H1 (cell line): ENCODE measurements around the gene DYNLT2B. TPM values are rescaled to one million over a fixed set of nuclear protein-coding genes. Genes with fewer than 3 reads are reported as not detected.

Experiments used
- CTCF ChIA-PET: fragments of 300-600 bp; sonication (Branson Sonifier 250); formaldehyde crosslinking; loops from one replicate; lab custom pipeline; 2021; ENCODE audit not compliant: partially characterized antibody; lab: Charles Lee
- POLR2A ChIA-PET: fragments of 300-600 bp; sonication (Branson Sonifier 250); formaldehyde crosslinking; loops from one replicate; lab custom pipeline; 2021; ENCODE audit warnings: inconsistent platforms; ENCODE audit not compliant: partially characterized antibody; lab: Charles Lee
- DNase-seq, 2 experiments: peaks; one replicate each; pipeline versions ENCODE4 v3.0.0 to v3.0.0-alpha.2; 2010 to 2022; ENCODE audit warnings: low spot score in 2 of 2, low read depth in 1 of 2, mixed read lengths in 1 of 2
- FAIRE-seq: peaks from 2 replicates; lab custom pipeline; 2011; peaks lifted over from hg19 to GRCh38; lab: Jason Lieb, UNC
- H2AFZ ChIP-seq: 2 replicates; pipeline ENCODE4 v1.8.1; 2012; ENCODE audit warnings: low read length, inconsistent platforms
- H2AK5ac ChIP-seq: 2 replicates; pipeline ENCODE4 v1.6.1; 2013; ENCODE audit warnings: low read depth, low read length
- H2BK120ac ChIP-seq: replicated peaks from 2 replicates; pipeline ENCODE3; 2013; ENCODE audit warnings: low read depth, low read length, inconsistent platforms
- H2BK12ac ChIP-seq: 2 replicates; pipeline ENCODE4 v1.6.1; 2013; ENCODE audit warnings: low read depth, low read length
- H2BK15ac ChIP-seq: 2 replicates; pipeline ENCODE4 v1.6.1; 2013; ENCODE audit warnings: low read length
- H2BK20ac ChIP-seq: 2 replicates; pipeline ENCODE4 v1.6.1; 2013; ENCODE audit warnings: low read length
- H2BK5ac ChIP-seq: 2 replicates; pipeline ENCODE4 v1.6.1; 2013; ENCODE audit warnings: low read depth, low read length
- H3K14ac ChIP-seq: 2 replicates; pipeline ENCODE4 v1.6.1; 2013; ENCODE audit warnings: inconsistent platforms; ENCODE audit not compliant: insufficient read length
- H3K18ac ChIP-seq: 2 replicates; pipeline ENCODE4 v1.6.1; 2013; ENCODE audit warnings: low read length; ENCODE audit errors: extremely low read depth
- H3K23ac ChIP-seq: 2 replicates; pipeline ENCODE4 v1.6.1; 2013; ENCODE audit warnings: inconsistent platforms; ENCODE audit not compliant: insufficient read length
- H3K23me2 ChIP-seq: 2 replicates; pipeline ENCODE4 v1.6.1; 2013; ENCODE audit warnings: low read depth, low read length
- H3K27ac ChIP-seq: 2 replicates; pipeline ENCODE4 v1.6.1; 2011; ENCODE audit warnings: low read depth, low read length, inconsistent platforms
- H3K27me3 ChIP-seq, 4 experiments: replicated peaks in 1 of 4; 1 replicate in 1 of 4; 2 replicates in 3 of 4; pipeline versions ENCODE4 v1.6.1 to v1.8.1; 2011 to 2013; ENCODE audit warnings: low read length in 3 of 4, mild to moderate bottlenecking in 3 of 4, inconsistent platforms in 2 of 4, mixed read lengths in 2 of 4, moderate library complexity in 1 of 4; ENCODE audit not compliant: control insufficient read depth in 3 of 4, insufficient read depth in 3 of 4; ENCODE audit errors: extremely low read depth in 1 of 4
- H3K36me3 ChIP-seq, 4 experiments: 2 replicates each; pipeline versions ENCODE4 v1.6.1 to v1.8.1; 2011 to 2013; ENCODE audit warnings: mild to moderate bottlenecking in 4 of 4, low read length in 3 of 4, moderate library complexity in 2 of 4, control low read depth in 1 of 4, inconsistent platforms in 1 of 4; ENCODE audit not compliant: insufficient read depth in 4 of 4, control insufficient read depth in 2 of 4
- H3K4ac ChIP-seq: replicated peaks from 2 replicates; pipeline ENCODE3; 2013; ENCODE audit warnings: low read length, low read depth, mixed read lengths, inconsistent platforms; ENCODE audit not compliant: insufficient read length
- H3K4me1 ChIP-seq, 4 experiments: replicated peaks in 1 of 4; 1 replicate in 1 of 4; 2 replicates in 3 of 4; pipeline versions ENCODE4 v1.6.1 to v1.8.1; 2011 to 2013; ENCODE audit warnings: low read length in 3 of 4, inconsistent platforms in 2 of 4, mixed read lengths in 1 of 4; ENCODE audit not compliant: insufficient read depth in 4 of 4, control insufficient read depth in 3 of 4
- H3K4me2 ChIP-seq, 2 experiments: 2 replicates each; pipeline versions ENCODE4 v1.6.1 to v1.8.1; 2011 to 2013; ENCODE audit warnings: low read depth in 2 of 2, low read length in 2 of 2, control low read depth in 1 of 2, inconsistent platforms in 1 of 2, mild to moderate bottlenecking in 1 of 2; ENCODE audit not compliant: insufficient read depth in 1 of 2
- H3K4me3 ChIP-seq, 4 experiments: fragments of 200-600, 300-600 bp in 1 of 4; sonication (generic), shearing (Covaris generic), sonication (Bioruptor Twin) in 1 of 4; 2 replicates each; pipeline versions ENCODE4 v1.5.1 to v1.8.1; 2011 to 2016; ENCODE audit warnings: low read length in 4 of 4, low read depth in 3 of 4, control low read depth in 2 of 4, inconsistent platforms in 2 of 4, mild to moderate bottlenecking in 2 of 4, mixed read lengths in 1 of 4, moderate library complexity in 1 of 4; ENCODE audit not compliant: insufficient read depth in 2 of 4; ENCODE audit errors: extremely low read depth in 1 of 4
- H3K56ac ChIP-seq: replicated peaks from 2 replicates; pipeline ENCODE3; 2013; ENCODE audit warnings: low read depth, mild to moderate bottlenecking, mixed read lengths, low read length, inconsistent platforms; ENCODE audit not compliant: insufficient read length
- H3K79me1 ChIP-seq: 2 replicates; pipeline ENCODE4 v1.6.1; 2013; ENCODE audit warnings: low read depth, low read length, control low read depth
- H3K79me2 ChIP-seq, 2 experiments: 2 replicates each; pipeline versions ENCODE4 v1.6.1 to v1.8.1; 2012 to 2013; ENCODE audit warnings: low read length in 2 of 2, mild to moderate bottlenecking in 2 of 2, inconsistent platforms in 1 of 2; ENCODE audit not compliant: insufficient read depth in 2 of 2, control insufficient read depth in 1 of 2
- H3K9ac ChIP-seq, 4 experiments: replicated peaks in 1 of 4; 1 replicate in 1 of 4; 2 replicates in 3 of 4; pipeline versions ENCODE4 v1.6.1 to v1.8.1; 2011 to 2013; ENCODE audit warnings: low read depth in 3 of 4, low read length in 3 of 4, control low read depth in 2 of 4, mild to moderate bottlenecking in 2 of 4, moderate library complexity in 2 of 4, inconsistent platforms in 1 of 4; ENCODE audit errors: extremely low read depth in 1 of 4
- H3K9me3 ChIP-seq, 2 experiments: 2 replicates each; pipeline versions ENCODE4 v1.6.1 to v1.8.1; 2012 to 2013; ENCODE audit warnings: mild to moderate bottlenecking in 2 of 2, moderate library complexity in 2 of 2, control low read depth in 1 of 2, inconsistent platforms in 1 of 2, low read depth in 1 of 2, low read length in 1 of 2, mixed read lengths in 1 of 2; ENCODE audit not compliant: insufficient read depth in 2 of 2
- H4K20me1 ChIP-seq, 2 experiments: replicated peaks in 1 of 2; 2 replicates each; pipeline versions ENCODE3 to v1.8.1; 2011 to 2013; ENCODE audit warnings: inconsistent platforms in 2 of 2, low read length in 2 of 2, mild to moderate bottlenecking in 1 of 2; ENCODE audit not compliant: insufficient read depth in 2 of 2, control insufficient read depth in 1 of 2
- H4K5ac ChIP-seq: 2 replicates; pipeline ENCODE4 v1.6.1; 2013; ENCODE audit warnings: low read length, low read depth, mixed read lengths, inconsistent platforms; ENCODE audit not compliant: insufficient read length
- H4K8ac ChIP-seq: 2 replicates; pipeline ENCODE4 v1.8.0; 2013; ENCODE audit warnings: mild to moderate bottlenecking, moderate library complexity, low read length, inconsistent platforms; ENCODE audit not compliant: insufficient read depth; ENCODE audit errors: extremely low read depth
- H4K91ac ChIP-seq: replicated peaks from 2 replicates; pipeline ENCODE3; 2013; ENCODE audit warnings: low read length, mixed read lengths, inconsistent platforms; ENCODE audit not compliant: insufficient read length
- TAF1 ChIP-seq: IDR thresholded peaks from 2 replicates; pipeline ENCODE4 v1.6.1; 2011; ENCODE audit warnings: mild to moderate bottlenecking, low read depth, low read length
- WGBS, 2 experiments: shearing (Covaris generic) in 1 of 2; methylation state at CpG; one replicate each; pipeline versions ENCODE4 v1.1.6 to v1.1.7; 2013 to 2015; ENCODE audit warnings: low lambda C conversion rate in 2 of 2, mixed read lengths in 2 of 2, inconsistent platforms in 1 of 2, low coverage in 1 of 2, missing lambda C conversion rate in 1 of 2; ENCODE audit not compliant: insufficient replicate concordance in 2 of 2, insufficient coverage in 1 of 2, insufficient read length in 1 of 2; ENCODE audit errors: extremely low coverage in 1 of 2, missing lambda C conversion rate in 1 of 2; 5-methylcytosine and 5-hydroxymethylcytosine counted together
- polyA plus RNA-seq, 7 experiments: library from polyadenylated mRNA; depleted of rRNA in 3 of 7; stranded (reverse) in 5 of 7; unstranded in 2 of 7; fragments of >200 nt in 5 of 7; fragments of 200-250 nt in 2 of 7; gene quantifications; 1 replicate in 5 of 7; 2 replicates in 1 of 7; 4 replicates in 1 of 7; pipeline versions ENCODE4 v1.2.1 to v1.2.3, GENCODE V29; 2011 to 2013; ENCODE audit warnings: missing spikeins in 2 of 7, mixed read lengths in 2 of 7
- total RNA-seq: library from RNA; stranded (reverse); fragmentation: NEBNext Ultra II Directional; extraction: Animal tissue kit (Norgen Biotek cat#: 25700); gene quantifications from 2 replicates; pipeline ENCODE4 v1.2.1, GENCODE V29; 2021

Gene DYNLT2B
- total and polyA plus RNA-seq, 2 of the 8 experiments (the other 6 are each of a cell fraction or from before 2014, with no cell fraction given), result 10.9 to 22.2 TPM

- WGBS, 2 experiments, result 92% methylated on average over 17 of the region's 17 CpGs; no CpG with 5 or more reads in 1 of the 2 experiments
- no peak for TF ChIP-seq TAF1
- Histone ChIP-seq H2AFZ (no peak overlapping the region), H3K9me3 (no peaks in the 10 kb centered on the region), H3K36me3 (no peaks in the 10 kb centered on the region), H3K27ac (no peak overlapping the region), H3K56ac (no peak overlapping the region), H3K27me3 (no peaks in the 10 kb centered on the region), H3K9ac (no peak overlapping the region), H3K79me2 (no peaks in the 10 kb centered on the region), H3K4ac (no peak overlapping the region), H4K5ac (no peak overlapping the region), H4K8ac (no peak overlapping the region; the same call in 1 of the 2 replicates), H4K20me1 (no peaks in the 10 kb centered on the region), H2AK5ac (no peak overlapping the region), H4K91ac (no peak overlapping the region), H3K4me1 (no peaks in the 10 kb centered on the region; a peak in 1 of 7 replicates), H2BK15ac (no peak overlapping the region), H2BK12ac (no peak overlapping the region), H2BK5ac (no peak overlapping the region), H3K14ac (no peak overlapping the region), H3K79me1 (no peaks in the 10 kb centered on the region), H3K23ac (no peak overlapping the region), H3K4me2 (no peak overlapping the region), H3K18ac (no peak overlapping the region), H3K23me2 (no peaks in the 10 kb centered on the region), H3K4me3 (no peak overlapping the region), H2BK120ac (no peak overlapping the region), H2BK20ac (no peak overlapping the region)
- DNase-seq (no peak), FAIRE-seq (no peak)
- POLR2A ChIA-PET, result interaction anchor here (1.2 kb wide), 1 partner anchor 9 kb away, joined by 4 read pairs; no protein-coding TSS in a partner anchor
- CTCF ChIA-PET, result interaction anchor here (1.9 kb wide), 1 partner anchor 12 kb away, joined by 5 read pairs; no protein-coding TSS in a partner anchor
These were observed 18.5 kb upstream of the DYNLT2B start for GRCh38 chr3:196336319-196337145.
